H54 (cell line): ENCODE data around the gene KCNK7.
"Not testable (repeated sequence)": the region's sequence is repeated elsewhere in the genome, so short reads cannot be mapped to it uniquely, and the experiment has no call there.

Experiments used
- DNase-seq: peaks from one replicate; pipeline ENCODE4 v3.0.0; 2011; ENCODE audit warnings: low spot score, mixed read lengths; ENCODE audit not compliant: insufficient read length
- FAIRE-seq: peaks from 3 replicates; lab custom pipeline; 2011; peaks lifted over from hg19 to GRCh38; lab: Jason Lieb, UNC
- POLR2A ChIP-seq: IDR thresholded peaks from 2 replicates; pipeline ENCODE4 v1.6.1; 2011; ENCODE audit warnings: low read depth, mild to moderate bottlenecking, low read length

The KCNK7 gene

DNA sequence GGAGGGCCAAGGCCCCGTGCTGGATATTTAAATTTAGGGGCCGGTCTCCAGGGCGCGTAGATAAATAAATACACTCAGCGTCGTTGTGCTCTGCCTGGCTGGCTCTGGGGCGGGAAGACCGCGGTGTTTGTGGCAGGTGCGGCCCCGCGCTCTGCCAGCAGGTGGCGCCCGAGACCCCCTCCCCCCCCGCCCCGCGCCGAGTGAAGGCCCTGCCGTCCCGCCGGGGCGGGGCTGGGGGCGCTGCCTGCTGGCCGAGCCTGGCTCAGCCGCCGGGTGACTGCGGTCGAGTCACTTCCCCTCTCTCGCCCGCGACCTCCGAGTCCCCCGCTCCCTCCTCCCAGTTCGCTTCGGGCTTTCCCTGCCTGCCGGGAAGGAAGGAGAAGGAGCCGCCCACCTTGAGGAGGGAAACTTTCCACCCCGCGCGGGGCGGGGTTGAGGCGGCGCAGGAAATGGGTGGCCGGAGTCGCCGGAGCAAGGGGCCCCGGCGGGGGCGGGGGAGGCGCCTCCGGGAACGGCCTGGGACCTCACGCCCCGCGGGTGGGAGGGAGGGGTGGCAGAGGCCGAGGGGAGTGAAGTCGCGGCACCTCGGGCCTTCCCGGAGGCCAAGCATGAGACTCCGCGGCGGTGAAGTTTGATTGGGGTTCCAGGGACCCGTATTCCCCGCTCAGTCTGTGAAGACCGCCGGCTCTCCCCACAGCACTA is 21.3 kb downstream of the KCNK7 start:
- FAIRE-seq (no peak), DNase-seq (peak; percentile 98)
- TF ChIP-seq POLR2A: peak; percentile 30; the same call in 1 of the 2 replicates

DNA sequence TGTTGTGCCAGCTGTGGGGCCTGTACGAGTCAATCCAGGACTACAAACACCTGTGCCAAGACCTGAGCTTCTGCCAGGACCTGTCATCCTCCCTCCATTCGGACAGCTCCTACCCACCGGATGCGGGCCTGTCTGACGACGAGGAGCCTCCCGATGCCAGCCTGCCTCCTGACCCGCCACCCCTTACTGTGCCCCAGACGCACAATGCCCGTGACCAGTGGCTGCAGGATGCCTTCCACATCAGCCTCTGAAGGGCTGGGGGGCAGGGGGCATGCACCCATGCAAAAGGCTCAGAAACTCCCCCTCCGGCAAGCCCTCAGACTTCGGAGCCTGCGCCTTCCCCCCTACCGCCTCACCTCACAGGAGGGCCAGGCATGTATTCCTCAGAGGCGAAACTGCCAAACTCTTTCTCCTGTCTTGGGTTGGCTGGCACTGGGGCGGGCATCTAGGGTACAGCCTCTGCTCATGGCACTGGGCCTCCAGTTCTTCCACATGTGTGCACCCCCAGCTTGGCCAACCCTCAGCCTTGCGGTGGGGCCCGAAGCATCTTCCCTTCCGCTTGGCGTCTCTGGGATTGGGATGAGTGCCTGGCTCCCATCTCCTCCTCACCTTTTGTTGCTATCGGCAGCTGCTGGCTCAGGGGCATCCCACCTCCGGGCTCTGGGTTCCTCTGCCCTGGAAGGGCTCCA is 22.1 kb downstream of the KCNK7 start:
- no peak for DNase-seq
- no peak for FAIRE-seq
- no peak for TF ChIP-seq POLR2A

DNA sequence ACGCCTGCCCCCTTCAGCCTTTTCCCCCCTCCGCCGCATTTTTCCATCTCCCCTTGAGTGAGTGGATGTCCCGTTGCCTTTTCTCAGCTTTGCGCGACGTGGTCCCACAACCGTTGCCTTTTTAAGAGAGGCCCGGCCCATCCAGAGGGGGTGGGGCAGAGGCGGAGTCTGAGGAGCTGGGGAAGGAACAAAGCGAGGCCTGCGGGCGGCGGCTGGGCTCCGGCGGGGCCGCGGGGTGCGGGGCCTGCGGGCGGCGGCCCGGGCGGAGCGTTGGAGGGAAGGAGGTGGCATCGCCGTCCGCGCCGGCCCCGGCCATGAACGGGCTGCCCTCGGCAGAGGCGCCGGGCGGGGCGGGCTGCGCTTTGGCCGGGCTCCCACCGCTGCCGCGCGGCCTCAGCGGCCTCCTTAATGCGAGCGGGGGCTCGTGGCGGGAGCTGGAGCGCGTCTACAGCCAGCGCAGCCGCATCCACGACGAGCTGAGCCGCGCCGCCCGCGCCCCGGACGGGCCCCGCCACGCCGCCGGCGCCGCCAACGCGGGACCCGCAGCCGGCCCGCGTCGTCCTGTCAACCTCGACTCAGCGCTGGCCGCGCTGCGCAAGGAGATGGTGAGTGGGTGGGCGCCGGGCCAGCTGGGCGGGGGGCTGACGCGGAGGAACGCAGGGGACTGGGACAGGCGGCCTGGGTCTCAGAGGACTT is 23.1 kb downstream of the KCNK7 start, which contains the start of gene FAM89B:
Gene FAM89B, plus strand, starts transcription at position 183 of the 696 bp plus-strand sequence. Its CDS starts 132 bp downstream, at position 315.
- peak; percentile 70; the same call in 1 of the 2 replicates for TF ChIP-seq POLR2A
- FAIRE-seq: no peak
- DNase-seq: no peak

DNA sequence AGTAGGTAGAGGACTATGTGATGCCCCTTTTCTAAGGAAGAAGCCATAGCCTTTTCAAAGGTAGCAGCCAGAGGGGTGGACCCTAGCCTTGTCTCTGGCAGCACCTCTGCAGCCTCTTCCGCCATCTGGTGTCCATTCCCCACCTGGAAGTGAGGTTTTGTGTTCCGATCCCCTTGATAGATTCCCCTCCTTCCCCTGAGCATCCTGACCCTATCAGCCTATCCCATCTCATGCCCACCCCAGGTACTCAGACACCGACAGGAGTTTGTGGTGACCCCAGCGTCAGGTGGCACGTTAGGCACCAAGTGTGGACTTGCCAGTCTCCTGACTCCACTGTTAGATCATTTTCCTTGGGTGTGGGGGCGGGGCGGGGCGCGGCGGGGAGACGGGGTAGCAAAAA is 23.7 kb downstream of the KCNK7 start:
- FAIRE-seq (no peak), DNase-seq (no peak)
- no peak for TF ChIP-seq POLR2A

DNA sequence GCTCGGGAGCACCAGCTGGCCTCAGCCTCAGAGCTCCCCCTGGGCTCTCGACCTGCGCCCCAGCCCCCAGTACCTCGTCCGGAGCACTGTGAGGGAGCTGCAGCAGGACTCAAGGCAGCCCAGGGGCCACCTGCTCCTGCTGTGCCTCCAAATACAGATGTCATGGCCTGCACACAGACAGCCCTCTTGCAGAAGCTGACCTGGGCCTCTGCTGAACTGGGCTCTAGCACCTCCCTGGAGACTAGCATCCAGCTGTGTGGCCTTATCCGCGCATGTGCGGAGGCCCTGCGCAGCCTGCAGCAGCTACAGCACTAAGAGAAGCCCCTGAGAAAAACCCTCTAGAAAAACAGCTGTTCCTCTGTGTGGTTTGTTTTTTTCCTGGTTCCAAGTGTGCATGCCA is 24.2 kb downstream of the KCNK7 start:
- FAIRE-seq (no peak), DNase-seq (no peak)
- TF ChIP-seq POLR2A: no peak

DNA sequence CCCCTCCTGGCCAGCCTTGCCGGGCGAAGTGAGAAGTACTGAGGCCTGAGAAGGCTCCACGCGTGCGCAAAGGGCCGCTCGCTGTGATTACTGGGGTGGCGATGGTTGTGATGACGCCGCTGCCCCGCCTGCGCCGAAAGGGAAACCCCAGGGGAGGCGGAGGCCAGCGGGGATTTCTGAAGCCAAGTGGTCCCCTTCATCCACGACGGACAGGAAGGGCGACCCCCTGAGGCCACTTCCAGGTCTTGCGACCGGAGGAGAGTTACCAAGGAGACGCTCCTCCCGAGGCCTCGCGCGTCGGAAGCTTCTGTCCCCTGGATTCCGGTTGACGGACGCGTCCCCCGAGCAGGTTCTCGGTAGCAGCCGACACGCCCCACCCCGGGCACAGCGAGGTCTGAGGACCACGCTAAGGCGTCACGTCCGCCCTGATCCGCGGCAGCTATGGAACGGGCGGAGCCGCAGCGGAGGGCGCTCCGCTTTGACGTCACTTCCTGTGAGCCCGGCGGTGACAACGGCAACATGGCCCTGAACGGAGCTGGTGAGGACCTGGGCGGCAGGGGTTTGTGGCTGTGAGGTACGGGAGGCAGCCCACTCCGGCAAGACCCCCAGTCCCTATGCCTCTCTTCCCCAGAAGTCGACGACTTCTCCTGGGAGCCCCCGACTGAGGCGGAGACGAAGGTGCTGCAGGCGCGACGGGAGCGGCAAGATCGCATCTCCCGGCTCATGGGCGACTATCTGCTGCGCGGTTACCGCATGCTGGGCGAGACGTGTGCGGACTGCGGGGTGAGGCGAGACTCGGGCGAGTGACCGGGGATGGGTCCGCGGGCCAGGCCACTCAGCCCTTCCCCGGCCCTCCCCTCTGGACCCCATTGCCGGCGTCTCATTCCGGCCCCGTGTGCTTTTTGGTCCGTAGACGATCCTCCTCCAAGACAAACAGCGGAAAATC is 25.4 kb downstream of the KCNK7 start, which contains the start of gene ZNRD2:
Gene ZNRD2, plus strand, starts transcription at position 505 of the 946 bp plus-strand sequence. Its CDS starts 15 bp downstream, at position 520.
- peak; percentile 97 for DNase-seq

DNA sequence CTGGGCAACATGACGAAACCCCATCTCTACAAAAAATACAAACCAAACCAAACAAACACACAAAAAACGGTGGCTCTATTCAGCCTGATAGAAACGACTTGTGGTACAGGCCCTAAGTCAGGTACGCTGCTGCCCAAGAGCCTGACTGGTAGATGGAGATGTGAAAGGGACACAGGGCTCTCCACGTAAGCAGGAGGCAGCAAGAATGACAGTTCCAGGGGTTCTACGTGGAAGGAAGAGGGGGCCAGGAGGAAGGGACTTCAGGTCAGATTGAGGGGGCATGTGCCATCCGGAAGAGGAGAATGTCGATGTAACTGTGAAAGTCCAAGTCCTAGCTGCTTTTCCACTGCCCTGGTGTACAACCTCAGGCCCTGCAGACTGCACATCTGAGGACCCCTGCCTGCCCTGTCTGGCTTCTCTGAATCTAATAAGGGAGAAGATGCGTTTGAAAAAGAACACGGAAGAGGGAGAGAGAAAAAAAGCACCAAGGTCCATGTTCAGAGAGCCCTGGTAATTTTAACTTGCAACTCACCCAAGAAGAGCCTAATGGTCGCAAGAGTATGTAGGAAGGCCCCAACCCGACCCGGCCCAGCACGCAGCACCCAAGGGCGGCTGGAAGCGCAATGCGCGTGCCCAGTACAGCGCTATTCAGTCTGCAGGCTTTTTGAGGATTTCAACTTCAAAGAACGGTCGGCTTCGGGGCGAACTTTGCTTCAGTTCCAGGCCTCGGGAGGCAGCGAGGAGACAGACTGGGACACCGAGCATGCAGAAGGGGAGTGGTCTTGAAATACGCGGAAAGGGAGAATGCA is 26.2 kb downstream of the KCNK7 start:
- no peak for FAIRE-seq
- TF ChIP-seq POLR2A: peak; percentile 85; the same call in 1 of the 2 replicates
- no peak for DNase-seq

More for the DNA sequence above, 25.4 kb downstream of the KCNK7 start, which contains the start of gene ZNRD2:
- FAIRE-seq: no peak
- TF ChIP-seq POLR2A: peak; percentile 72; the same call in 1 of the 2 replicates

DNA sequence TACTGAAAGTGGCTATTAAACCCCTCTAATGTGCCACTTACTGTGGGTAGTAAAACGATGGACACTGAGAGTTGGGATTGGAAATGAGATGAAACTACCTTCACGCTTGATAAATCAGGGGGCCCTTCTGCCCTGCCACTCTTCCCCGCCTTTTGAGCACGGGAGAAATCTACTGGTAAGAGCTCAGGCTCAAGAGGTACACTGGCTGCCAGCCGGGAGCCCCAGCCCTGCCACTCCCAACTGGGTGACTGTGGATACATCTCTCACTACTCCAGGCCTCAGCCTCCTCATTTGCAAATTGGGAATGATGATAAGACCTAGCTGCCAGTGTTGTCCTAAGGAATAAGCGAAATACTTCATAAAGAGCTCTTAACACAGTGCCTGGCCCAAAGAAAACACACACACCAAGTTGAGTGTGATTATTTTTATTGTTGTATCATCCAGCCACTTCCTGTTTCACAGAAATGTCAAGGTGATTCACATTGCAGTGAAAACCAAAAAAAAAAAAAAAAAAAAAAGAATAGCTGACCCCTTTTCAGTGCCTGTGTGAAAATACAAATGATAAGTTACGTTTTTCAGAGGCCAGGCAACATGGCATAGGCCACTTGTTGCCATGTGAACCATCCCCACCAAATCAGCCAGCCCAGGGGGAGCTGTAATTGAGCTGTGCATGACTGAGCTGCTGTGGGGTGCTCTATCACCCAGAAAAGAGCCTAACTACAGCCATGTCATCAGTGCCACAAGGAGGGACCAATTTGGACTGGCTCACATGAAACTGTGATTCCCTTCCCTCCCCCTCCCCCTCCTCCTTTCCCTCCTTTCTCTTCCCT is 29.8 kb downstream of the KCNK7 start:
- FAIRE-seq (no peak), DNase-seq (no peak)
- no peak for TF ChIP-seq POLR2A

DNA sequence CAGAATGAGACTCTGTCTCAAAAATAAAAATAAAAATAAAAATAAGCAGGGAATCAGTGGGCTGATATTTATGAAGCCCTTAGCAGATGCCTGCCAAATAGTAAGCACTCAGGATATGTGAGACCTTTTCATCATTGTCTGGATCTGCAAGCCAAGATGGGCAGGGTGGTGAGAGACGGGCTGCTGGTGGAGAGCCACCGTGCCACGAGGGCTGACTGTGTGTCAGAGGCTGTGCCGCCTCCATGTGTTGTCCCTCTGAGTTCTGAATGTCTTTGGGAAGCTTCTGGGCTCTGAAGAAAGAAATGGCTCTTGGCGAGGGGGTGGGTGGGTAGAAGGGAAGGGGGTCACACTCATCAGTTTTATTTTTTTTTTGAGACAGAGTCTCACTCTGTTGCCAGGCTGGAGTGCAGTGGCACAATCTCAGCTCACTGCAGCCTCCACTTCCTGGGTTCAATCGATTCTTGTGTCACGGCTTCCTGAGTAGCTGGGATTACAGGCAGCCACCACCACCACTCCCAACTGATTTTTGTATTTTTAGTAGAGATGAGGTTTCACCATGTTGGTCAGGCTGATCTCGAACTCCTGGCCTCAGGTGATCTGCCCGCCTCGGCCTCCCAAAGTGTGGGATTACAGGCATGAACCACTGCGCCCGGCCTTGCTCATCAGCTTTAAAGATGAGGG is 30.6 kb downstream of the KCNK7 start:
- not testable (repeated sequence) for DNase-seq, FAIRE-seq

DNA sequence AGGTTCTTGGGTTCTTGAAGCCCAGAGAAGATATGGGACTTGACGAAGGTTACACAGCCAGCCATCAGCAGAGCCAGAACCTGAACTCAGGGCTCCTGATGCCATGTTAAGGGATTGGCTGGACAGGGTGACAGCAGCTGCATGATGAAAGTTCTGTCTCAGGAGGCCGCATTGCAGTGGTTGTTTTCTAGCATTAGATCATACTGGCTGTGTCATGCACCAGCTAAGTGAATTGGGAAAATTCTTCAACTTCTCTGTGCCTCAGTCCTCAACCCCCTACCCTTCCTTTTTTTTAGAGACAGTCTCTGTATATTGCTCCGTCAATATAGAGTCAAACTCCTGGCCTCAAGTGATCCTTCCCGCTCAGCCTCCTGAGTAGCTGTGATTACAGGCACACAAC is 32.0 kb downstream of the KCNK7 start:
- DNase-seq (no peak), FAIRE-seq (no peak)
- TF ChIP-seq POLR2A: no peak

DNA sequence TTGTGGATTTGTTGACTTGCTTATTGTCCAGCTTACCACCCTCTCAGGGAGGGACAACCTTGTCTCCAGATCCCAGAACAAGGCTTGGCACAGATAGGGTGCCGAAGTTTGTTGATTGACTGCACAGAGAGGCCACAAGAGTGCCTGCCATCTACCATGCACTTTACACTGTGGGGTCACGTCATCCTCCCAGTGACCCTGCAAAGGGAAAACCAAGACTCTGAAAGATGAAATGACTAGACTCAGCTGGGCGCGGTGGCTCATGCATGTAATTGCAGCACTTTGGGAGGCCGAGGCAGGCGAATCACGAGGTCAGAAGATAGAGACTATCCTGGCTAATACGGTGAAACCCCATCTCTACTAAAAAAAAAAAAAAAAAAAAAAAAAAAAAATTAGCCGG is 32.8 kb downstream of the KCNK7 start:
- FAIRE-seq (no peak), DNase-seq (no peak)
- TF ChIP-seq POLR2A: no peak
